ENCODE data around the gene ZNF860.

DNA sequence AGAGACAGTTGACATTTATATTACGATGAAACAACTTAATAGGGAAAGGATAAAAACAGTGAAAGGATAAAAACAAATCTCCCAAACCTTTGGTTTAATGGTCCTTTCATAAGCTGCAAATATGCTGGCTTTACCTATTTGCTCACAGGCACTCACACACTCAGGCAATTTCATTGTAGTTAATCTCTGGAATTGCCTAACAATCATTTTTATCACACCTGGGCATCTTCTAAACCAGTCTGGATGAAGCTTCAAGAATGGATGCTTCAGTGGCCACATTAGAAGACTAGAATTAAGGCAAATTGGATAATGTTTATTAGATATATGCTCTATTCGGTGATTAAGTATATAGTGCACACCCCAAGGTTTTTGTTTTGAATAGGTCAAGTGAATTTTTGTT is 14.0 kb upstream of the ZNF860 start:
- no peak for TF ChIP-seq POLR2A (IDR thresholded peaks at IDR 0.05; ENCODE audit: low read depth, low read length)
- TF ChIP-seq, protein P1, sequence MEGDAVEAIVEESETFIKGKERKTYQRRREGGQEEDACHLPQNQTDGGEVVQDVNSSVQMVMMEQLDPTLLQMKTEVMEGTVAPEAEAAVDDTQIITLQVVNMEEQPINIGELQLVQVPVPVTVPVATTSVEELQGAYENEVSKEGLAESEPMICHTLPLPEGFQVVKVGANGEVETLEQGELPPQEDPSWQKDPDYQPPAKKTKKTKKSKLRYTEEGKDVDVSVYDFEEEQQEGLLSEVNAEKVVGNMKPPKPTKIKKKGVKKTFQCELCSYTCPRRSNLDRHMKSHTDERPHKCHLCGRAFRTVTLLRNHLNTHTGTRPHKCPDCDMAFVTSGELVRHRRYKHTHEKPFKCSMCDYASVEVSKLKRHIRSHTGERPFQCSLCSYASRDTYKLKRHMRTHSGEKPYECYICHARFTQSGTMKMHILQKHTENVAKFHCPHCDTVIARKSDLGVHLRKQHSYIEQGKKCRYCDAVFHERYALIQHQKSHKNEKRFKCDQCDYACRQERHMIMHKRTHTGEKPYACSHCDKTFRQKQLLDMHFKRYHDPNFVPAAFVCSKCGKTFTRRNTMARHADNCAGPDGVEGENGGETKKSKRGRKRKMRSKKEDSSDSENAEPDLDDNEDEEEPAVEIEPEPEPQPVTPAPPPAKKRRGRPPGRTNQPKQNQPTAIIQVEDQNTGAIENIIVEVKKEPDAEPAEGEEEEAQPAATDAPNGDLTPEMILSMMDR (IDR thresholded peaks at IDR 0.05; ENCODE audit: extremely low read depth in 1 of 2, insufficient read depth in 1 of 2, low read depth in 1 of 2, low read length in 2 of 2), result no peak
- TF ChIP-seq JUN (IDR thresholded peaks at IDR 0.05; ENCODE audit: borderline replicate concordance, insufficient read depth, insufficient read length, low read depth), result no peak
- no peak for TF ChIP-seq POLR2AphosphoS5 (IDR thresholded peaks at IDR 0.05; ENCODE audit: insufficient read depth, low read depth, low read length)
- TF ChIP-seq EZH2 (IDR thresholded peaks at IDR 0.05; ENCODE audit: borderline replicate concordance, low read depth, low read length, severe bottlenecking), result no peak
- no peak for TF ChIP-seq MYC (IDR thresholded peaks at IDR 0.05; ENCODE audit: low read depth, low read length)

Measured in endothelial cell of umbilical vein (primary cell).